CD4-positive, alpha-beta T cell treated with Interleukin-17A for 1 hour (primary cell): ENCODE data around the gene BRD3.
A peak's percentile ranks its signal among the peaks of the same experiment; 100 is the strongest.

Experiments used
- DNase-seq: peaks from one replicate; pipeline ENCODE4 v3.0.0-alpha.2; 2020

Gene BRD3

DNA sequence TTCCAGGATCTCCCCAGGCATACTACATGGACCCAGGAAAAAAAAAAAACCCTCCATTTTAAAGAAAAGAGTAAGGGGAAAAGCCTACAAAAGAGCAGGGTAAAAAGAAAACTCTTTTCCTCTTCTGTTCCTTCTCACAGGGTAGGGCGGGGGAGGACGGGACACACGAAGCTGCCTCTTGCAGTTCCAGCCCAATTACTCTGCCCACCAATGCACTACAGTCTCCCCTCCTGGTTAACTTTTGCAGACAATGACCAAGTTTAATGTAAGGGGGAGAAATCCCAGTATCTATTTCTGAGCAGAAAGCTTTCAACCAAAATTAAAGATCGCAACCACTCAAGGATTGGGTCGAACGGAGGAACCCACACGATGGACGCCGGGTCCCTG lies 1.3 kb downstream of the BRD3 start:
- peak; percentile 14 for DNase-seq

DNA sequence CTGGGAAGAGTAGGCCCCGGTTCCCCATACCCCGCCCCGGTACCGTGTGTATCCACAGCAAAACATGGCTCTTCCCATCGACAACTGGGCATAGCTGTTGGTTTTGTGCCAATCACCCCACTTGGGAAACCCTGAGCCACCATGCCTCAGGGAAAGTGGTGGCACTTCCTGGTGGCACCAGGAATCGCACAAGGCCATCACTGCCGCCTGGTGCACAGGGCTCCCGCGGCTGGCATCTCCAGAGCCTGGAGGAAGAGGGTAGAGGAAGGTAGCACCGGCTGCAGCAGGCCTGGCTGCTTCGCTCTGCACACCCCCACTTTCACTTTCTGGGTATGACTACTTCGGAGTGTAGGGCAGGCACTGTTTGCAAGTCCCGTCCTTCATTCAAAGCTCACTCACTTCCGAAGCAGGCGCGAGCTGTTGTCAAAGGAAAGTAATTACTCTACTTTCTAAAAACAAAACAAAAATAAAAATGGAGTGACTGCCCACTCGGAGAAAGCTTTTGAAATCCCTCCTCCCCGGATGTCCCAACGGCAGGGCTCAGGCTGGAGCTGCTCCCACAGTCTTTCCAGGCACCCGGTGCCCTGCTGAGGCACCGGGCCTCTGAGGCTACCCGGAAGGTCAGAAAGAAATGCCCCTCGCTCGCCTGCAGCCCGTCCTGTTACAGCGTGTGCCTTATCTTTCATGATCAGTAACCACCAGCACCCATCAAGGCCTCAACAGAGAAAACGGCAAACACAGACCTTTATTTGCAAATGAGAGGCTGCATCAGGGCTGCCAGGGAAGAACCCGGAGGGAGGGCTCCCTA lies 2.0 kb downstream of the BRD3 start:
- peak; percentile 69 for DNase-seq

DNA sequence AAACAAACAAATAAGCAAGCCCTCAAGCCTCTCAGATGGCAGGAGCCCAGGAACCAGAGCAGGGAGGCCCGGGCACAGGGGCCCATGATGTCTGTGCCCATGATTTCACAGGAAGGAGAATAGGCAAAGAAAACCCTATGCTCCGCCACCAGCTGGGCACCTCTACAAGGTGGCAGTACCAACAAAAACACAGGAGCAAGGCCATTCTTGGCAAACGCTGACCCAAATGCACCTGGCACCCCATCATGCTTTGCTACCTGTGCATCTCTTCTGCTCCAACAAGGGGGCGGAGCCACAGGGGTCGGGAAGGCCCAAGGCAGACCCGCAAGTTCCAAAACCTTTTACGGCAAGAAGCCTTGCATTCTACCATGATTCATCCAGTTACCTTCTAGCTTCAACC lies 3.1 kb downstream of the BRD3 start:
- DNase-seq: no peak

DNA sequence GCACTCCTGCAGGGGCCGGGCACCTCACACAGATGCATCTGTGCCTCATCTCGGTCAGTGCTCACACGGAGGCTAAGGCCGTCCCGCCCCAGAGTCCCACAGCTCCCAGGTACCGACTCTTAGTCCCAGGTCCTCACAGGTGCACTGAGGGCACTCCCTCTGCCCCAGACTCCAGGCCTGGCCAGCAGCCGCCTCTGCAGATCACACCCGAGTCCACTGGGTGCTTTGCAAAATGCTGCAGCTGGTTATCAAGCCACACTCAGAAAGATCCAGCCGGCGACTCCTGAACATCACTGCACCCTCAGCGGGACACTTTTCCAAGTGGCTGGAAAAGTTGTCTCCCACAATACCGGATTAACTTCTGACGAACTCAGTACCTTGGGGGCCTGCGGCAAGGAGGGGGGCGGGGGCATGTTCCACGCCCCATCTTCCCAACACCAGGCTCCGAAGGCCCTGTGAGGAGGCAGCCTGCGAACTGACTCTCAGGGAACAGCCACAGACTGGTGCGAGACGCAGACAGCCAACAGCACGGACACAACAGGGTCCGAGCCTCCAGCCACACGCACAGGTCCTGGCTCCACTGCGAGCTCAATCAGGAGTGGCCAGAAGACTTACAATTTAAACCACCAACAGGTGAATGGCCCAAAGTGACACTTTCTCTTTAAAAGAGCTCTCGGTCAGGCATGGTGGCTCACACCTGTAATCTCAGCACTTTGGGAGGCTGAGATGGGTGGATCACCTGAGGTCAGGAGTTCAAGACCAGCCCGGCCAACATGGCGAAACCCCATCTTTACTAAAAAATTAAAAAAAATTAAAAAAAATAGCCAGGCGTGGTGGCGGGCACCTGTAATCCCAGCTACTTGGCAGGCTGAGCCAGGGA lies 4.0 kb downstream of the BRD3 start:
- DNase-seq: no peak

DNA sequence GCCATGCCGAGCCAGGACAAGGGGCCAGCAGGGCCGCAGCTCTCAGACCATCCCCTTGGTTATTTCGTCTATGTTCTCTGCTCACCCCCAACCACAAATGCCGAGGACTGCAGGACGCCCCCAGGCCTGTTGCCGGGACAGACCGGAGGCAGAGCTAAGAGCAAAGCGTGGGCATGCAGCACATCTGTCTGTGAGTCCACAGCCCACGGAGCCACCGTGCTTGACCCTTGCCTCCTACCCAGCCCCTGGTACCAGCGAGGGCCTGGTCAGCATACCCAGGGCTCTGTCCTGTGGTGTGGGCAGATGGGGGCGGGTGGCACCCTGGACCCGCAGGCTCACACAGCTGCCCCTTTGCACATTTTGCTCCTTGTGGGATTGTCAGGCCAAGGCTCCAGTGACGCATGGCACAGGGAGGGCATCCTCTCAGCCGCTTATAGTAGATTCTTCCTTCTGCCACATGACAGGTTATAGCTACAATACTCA lies 4.7 kb downstream of the BRD3 start:
- no peak for DNase-seq

DNA sequence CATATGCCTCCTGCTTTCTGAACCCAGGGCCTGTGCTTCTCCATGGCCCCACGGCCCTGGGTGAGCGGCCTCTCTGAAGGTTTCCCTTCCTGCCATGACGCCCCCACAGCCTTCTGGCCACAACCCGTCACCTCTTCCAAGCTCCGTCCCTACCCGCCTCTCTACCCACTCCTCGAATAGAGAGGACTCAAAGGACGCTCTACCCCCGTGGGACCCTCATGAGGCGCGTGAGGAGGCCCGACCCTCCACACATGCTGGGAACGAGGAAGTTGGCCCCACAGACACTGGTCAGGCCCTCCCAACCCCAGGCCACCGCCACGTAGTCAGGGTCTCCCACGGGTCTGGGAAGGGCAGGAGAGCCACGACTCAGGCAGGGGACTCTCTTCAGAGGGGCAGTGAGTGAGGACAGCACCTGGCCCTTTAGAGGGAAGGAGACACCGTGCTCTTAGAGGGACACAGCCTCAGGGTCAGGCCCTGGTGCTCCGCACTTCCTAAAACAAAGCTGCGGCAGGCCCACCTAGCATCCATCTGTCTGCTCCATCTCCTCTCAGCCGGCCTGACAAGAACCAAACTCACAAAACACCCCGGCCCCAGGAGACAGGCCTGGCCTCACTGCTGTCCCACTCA lies 5.3 kb downstream of the BRD3 start:
- no peak for DNase-seq

DNA sequence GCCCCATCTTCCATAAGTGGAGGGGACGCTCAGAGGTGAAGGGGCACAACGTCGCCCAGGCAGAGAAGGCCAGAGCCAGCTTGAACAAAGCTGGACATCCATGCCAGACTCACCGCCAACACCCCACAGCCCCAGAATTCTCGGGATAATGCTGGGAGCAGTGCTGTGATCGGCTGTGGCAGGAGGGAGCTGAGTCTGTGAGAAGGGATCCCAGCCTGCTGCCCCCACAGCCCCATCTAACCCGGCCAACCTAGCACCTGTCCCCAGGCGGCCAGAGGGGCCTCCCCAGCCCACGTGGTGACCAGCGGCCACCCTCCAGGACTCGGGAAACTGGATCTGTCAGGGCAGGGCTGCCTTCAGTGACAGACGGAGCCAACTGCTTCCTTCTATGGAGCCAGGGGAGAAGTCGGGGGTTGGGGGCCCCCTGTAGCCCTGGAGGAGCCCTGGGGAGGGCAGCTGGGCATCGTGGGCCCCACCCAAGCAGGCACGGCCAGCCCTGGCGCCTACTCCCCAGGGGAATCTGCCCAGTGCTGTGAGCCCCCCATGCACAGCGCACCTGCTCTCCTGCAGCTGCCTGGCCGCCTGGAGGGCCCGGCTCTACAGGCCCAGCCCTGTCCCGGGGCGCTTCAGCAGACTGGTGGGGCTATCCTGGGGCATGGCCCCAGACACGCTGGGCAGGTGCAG lies 6.0 kb downstream of the BRD3 start:
- no peak for DNase-seq

DNA sequence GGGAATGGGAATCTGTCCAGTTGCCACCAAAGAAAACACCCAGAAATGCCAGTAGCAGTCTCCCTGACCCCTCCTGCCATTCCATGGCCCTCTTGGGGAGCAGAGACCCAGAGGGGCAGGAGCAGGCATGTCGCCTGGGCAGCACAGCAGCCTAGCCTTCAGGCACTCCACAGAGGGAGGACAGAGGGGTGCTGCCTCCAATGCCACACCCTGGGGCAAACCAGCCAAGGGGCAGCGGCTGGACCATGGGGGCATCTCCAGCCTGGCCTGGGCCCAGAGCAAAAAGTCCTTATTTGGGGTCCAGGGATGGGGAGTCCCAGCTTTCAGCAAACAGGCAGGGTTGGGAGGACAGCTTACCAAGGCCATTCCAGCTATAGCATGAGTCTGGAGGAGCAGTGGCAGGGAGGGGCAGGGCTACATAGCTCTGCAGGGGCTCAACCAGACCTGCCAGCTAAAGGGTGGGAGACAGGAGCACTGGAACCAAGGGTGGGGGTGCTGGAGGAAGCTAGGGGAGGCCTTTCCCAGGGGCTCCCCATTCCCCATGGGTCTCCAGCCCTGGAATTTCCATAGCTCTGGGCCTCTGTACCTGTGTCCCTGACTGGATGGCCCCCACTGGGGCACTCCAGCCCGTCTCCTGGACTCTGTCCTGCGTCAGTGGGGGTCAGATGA lies 6.7 kb downstream of the BRD3 start:
- DNase-seq: no peak

DNA sequence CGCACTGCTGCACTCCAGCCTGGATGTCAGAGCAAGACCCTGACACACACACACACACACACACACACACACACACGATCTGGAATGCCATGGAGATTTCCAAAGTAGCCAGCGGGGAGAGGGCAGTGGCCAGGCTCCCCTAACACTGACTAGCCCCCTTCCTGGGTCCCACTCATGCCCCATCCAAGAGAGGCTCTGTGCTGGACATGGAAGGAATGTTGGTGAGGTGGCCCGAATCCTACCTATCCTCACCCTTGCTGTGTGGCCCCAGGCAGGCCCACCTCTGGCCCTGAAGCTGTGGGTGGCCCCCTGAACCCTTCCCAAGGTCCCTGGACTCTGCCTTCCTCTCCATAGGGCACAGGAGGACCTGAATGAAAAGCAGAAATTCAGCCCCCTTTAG lies 7.3 kb downstream of the BRD3 start:
- no peak for DNase-seq

DNA sequence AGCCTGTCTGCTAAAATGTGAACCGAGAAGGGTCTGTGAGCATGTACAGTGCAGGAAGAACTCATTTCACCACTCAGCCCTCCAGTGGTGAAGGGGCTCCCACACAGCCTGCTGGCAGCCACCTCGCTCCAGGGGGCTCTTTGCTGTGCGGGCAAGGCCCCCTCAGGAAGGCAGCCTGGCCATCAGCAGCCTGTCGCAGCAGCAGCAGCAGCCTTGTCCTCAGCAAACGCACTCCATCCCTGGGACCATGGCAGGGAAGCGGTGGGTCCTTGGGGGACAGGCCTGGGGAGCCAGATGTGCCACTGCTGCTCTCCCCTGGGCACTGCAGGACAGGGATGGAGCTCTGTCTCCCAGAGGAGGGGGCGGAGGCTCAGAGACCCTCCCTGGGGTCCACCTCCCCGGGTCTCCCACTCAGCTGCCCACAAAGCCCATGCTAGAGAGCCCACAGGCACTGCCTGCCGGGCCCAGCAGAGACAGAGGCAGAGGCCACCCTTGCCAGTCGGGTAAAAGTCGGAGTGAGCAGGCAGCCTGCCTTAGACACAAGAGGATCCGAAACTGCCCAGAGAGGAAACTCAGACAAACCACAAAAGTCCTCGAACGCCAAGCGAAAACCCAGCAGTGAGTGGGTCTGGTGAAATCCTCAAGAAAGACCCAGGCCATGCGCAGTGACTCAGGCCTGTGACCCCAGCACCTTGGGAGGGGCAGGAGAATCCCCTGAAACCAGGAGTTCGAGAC lies 8.0 kb downstream of the BRD3 start:
- DNase-seq: peak; percentile 21

DNA sequence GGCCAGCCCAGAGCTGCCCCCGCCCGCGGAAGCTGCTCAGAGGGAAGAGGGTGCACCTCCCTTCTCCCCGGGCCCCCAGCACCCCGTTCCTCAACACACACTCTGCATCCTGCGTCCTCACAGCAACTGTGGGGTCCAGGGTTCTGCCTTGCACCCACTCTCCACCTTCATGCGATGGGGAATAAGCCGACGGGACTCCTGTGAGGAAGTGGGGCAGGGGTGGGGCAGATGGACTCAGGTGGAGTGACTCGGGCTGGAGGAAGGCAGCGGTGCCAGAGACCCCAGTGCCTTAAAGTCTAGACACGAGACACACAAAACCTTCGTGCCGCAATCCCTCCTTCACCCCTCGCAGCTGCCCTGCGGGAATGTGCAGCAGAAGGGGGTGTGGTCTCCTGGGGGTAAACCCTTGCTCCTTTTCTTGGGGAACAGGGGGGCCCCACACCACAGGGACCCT lies 8.6 kb downstream of the BRD3 start:
- no peak for DNase-seq

DNA sequence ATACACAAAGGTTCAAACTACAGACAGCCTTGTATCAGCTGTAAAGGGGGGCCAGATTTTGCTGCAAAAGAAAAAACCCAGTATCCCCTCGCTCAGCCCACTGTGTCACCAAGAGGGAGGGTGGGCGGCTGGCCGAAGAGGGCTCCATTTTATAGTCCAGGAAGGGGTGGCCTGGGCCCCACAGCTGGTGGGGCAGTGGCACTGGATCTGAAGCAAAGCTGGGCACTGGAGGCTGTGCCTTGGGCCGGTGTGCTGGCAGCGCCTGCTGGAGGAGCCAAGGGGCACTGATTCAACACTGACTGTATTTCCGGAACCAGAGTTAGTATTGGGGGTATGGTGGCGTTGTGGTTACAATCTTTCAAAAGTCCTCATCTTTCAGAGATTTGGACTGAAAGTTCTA lies 9.1 kb downstream of the BRD3 start:
- no peak for DNase-seq

DNA sequence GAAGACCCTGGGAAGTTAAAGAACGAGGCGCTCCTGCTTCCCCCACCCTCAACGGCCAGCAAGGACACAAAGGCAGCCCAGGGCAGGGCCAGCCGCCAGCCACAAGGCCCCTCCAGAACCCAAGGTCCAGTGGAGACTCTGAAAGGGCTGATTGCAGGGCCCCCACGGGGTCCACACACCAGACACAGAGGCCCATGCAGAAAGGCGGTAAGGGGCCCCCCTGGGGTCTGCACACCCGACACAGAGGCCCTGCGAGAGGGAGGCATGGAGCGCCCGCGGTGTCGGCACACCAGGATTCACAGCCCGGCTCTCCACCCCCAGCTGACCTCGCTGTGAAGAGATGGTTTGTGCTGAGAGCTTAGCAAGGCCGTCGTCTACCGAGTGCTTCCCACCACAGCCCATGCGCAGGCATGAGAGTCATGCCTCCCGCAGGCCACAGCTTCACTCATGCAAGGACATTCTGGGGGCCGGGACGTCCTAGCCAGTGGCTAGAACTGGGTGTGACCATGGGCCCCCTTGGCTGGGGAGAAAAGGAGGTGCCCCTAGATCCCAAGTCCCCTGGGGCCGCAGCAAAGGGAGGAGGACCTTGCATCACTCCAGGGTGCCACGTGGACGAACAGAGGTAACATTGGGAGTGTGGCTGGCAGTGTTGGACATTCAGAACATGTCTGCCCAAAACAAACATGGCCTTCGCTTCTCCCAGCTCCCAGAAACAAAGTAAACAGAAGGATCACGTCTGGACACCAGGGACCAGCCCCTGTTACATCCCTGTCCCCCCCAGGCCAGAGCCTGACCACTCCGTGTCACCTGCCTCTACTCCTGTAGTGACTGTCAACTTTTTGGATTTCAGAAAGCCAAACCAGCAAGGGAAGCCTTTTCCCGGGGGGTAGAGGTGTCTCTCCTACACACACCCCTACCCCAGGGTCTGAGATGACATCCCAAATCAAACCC lies 9.8 kb downstream of the BRD3 start:
- no peak for DNase-seq

DNA sequence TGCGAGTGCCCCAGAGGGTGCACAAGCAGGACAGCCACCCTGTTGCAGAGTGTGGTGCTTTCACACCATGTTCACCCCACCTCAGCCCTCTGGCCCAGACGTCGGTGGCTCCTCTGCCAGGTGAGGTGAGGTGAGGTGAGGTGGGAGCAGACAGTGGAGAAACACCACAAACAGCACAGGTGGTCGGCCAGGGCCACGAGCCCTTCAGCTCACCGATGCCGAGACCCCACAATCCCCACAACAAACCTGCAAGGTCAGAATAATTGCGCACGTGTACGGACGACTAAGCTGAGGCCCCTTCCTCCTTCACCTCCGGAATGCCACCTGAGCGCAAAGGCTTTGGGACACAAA lies 10.5 kb downstream of the BRD3 start:
- no peak for DNase-seq

DNA sequence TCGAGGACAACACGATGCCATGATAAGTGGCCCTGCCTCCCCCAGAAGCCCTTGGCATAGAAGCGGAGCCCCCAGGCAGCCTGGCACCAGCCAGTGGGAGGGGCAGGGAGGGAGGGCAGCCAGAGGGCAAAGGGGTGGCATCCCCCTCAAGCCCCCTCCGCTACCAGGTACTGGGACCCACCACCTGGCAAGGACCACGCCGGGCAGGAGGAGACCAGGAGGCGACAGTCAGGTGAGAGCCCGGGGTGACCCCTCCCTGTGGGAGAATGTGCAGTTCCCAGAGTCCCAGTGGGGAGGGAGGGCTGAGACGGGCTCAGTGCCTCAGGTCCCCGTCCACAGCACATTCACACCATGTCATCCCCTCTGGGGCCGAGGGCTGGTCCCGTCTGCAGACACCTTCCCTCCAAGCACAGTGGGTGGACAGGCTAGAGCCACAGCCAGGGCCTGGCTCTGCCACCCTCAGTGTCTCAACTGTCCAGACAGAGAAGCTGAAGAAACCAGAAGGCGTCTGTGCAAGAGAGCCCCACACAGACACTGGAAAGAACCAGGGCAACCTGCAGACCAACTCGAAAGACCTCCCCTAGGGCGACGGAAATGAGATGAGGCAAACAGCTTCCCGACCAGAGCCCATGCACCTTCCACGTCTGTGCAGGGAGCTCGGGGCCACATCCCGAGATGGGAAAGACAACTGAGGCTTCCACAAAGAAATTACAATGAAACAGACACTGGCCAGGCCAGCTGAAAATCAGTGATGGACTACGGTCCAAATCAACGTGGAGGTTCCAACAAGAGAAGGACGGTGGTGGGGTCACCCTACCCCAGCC lies 11.1 kb downstream of the BRD3 start:
- DNase-seq: no peak

DNA sequence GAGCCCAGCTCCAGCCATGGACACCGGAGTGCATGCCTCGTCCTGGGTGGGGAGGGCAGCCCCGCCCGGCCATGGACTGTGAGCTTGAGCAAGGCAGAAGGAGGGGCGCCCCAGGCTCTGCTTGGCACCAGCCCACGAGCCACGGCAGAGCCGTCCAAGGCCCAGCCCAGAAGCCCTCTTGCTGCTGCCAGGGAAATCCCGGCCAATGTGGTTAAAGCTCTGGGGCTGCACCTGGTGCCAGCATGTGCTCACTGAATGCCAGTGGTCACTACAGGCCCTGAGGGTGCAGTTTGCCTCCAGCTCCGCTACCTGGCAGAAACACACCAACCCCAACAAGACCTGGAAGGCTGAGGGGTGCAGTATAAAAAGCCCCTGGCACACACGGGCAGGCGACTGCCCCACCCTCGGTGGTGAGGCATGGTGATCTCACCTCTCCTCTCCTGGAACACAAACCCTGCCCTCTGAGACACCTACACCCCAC lies 11.8 kb downstream of the BRD3 start:
- no peak for DNase-seq

DNA sequence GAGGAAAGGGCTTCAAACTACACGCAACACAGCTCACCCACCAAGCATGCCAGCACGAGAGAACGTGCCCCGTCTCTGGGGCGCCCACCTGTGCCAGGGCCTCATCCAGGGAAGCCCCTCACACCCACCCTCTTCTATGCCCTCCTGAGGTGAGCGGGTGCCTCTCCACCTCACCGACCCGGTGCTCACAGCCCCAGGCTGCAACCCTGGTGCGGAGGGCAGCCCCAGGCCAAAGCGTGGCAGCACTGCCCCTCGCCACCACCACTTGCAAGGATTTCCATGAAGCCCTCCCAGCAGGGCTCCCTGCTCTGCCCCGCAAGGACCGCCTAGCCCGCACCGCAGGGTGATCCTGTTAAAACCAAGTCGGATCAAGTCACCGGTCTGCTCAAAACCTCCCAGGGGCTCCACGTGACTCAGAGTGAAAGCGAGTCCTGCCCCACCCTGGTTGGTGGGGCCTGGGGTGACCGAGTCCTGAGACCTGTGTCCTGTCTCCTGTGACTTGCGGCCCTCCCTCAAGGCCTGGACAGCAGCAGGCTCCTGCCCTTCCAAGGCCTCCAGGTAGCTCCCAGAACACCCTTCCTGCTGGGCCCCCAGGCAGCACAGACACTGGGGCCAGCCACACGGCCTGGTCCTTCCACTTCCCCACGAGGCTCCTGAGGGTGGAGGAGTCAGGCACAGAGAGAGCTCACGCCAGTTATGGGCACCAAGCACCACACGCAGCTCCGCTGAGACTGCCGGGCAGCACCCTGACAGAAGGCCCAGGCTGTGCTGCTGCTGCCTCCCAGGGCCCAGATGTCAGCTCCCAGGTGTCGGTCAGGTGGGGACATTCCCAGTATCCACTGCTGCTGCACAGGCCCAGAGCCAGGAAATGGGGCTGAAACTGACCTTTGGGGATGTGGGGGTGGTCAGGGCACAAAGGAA lies 12.7 kb downstream of the BRD3 start:
- DNase-seq: no peak
